ENCODE results near the gene GNAS-AS1.
"Not testable (repeated sequence)": the region's sequence is repeated elsewhere in the genome, so short reads cannot be mapped to it uniquely, and the experiment has no call there.

The GNAS-AS1 gene

DNA sequence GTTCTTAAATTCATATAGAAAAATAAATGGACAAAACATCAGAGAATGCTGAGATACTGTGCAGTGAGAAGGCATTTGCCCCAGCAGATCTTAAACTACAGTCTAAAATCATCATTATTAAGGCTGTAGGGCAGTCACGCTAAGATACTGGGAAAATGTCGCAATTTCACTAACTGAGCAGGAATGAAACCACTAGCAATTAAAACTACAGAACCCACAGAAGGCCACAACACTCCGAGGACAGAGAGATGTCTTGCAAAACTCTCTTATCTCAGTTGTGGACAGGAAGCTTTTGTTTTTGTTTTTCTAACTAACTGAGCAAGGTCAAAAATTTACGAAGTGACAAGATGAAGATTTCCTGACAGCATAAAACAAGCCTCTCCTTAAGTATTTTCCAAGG is 18.2 kb downstream of the GNAS-AS1 start:
- no peak overlapping the region for H3K27ac ChIP-seq
- TF ChIP-seq, protein P1, sequence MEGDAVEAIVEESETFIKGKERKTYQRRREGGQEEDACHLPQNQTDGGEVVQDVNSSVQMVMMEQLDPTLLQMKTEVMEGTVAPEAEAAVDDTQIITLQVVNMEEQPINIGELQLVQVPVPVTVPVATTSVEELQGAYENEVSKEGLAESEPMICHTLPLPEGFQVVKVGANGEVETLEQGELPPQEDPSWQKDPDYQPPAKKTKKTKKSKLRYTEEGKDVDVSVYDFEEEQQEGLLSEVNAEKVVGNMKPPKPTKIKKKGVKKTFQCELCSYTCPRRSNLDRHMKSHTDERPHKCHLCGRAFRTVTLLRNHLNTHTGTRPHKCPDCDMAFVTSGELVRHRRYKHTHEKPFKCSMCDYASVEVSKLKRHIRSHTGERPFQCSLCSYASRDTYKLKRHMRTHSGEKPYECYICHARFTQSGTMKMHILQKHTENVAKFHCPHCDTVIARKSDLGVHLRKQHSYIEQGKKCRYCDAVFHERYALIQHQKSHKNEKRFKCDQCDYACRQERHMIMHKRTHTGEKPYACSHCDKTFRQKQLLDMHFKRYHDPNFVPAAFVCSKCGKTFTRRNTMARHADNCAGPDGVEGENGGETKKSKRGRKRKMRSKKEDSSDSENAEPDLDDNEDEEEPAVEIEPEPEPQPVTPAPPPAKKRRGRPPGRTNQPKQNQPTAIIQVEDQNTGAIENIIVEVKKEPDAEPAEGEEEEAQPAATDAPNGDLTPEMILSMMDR (IDR thresholded peaks at IDR 0.05): no peak
- TF ChIP-seq ZFX (IDR thresholded peaks at IDR 0.05; ENCODE audit: borderline replicate concordance): no peak

- H3K27ac ChIP-seq: no peak overlapping the region
- TF ChIP-seq ZFX (IDR thresholded peaks at IDR 0.05; ENCODE audit: borderline replicate concordance): no peak
These were observed 21.2 kb downstream of the GNAS-AS1 start for GRCh38 chr20:58829531-58829941.

DNA sequence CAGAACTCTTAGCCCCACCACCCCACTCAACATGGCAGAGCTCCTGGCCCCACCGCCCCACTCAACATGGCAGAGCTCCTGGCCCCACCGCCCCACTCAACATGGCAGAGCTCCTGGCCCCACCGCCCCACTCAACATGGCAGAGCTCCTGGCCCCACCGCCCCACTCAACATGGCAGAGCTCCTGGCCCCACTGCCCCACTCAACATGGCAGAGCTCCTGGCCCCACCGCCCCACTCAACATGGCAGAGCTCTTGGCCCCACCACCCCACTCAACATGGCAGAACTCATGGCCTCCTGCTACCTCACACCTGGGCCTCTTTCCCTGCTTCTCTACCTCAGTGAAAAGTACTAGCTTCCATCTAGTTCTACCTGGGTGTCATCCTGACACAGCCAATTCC is 21.9 kb downstream of the GNAS-AS1 start:
- not testable (repeated sequence) for H3K27ac ChIP-seq

GRCh38 chr20:58828136-58828535 is 22.6 kb downstream of the GNAS-AS1 start:
- H3K27ac ChIP-seq: no peak overlapping the region
- no peak for TF ChIP-seq ZFX (IDR thresholded peaks at IDR 0.05; ENCODE audit: borderline replicate concordance)
- TF ChIP-seq, protein P1 (IDR thresholded peaks at IDR 0.05): no peak

DNA sequence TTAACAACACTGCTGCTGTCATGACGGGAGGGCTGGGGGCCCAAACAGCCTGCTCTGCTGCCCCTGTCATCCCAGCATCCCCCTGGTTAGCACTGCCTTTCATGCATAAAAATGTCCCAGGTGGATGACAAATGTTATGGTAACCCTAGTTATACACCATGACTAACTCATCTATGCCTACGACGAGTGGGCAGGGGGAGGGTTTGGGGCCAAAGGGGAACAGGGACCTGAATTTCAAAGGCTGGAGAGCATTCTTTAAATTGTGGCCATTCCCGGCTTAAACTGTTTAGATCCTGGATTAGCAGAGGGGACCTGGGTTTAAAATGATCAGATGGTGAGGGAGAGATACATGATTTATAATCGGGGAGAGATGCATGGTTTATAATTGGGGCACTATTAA is 24.4 kb downstream of the GNAS-AS1 start:
- H3K27ac ChIP-seq: no peak overlapping the region
- TF ChIP-seq, protein P1 (IDR thresholded peaks at IDR 0.05): no peak
- no peak for TF ChIP-seq ZFX (IDR thresholded peaks at IDR 0.05; ENCODE audit: borderline replicate concordance)

DNA sequence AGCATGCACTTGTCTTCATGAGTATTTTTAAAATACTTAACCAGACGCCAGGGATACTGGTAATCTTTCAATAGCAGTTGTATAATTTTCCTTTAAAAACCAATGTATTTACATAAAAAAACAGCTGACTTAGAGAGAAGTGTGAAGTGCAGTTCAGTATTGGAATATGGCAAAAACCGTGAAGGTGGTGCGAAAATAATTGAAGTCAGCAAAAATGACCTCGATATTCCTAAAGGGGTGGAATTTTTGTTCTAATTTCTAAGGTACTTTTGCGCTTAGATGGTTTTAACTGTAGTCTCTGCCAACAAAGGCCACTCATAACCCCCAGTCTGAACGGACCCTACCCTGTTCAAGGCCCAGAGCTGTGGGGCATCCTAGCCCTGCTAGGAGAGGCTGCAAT is 25.3 kb downstream of the GNAS-AS1 start:
- no peak overlapping the region for H3K27ac ChIP-seq
- TF ChIP-seq, protein P1 (IDR thresholded peaks at IDR 0.05): no peak
- TF ChIP-seq ZFX (IDR thresholded peaks at IDR 0.05; ENCODE audit: borderline replicate concordance): no peak

- no peak for TF ChIP-seq ZFX (IDR thresholded peaks at IDR 0.05; ENCODE audit: borderline replicate concordance)
- TF ChIP-seq, protein P1 (IDR thresholded peaks at IDR 0.05): no peak
- H3K27ac ChIP-seq: no peak overlapping the region
These were observed 25.9 kb downstream of the GNAS-AS1 start for GRCh38 chr20:58824843-58825242.

DNA sequence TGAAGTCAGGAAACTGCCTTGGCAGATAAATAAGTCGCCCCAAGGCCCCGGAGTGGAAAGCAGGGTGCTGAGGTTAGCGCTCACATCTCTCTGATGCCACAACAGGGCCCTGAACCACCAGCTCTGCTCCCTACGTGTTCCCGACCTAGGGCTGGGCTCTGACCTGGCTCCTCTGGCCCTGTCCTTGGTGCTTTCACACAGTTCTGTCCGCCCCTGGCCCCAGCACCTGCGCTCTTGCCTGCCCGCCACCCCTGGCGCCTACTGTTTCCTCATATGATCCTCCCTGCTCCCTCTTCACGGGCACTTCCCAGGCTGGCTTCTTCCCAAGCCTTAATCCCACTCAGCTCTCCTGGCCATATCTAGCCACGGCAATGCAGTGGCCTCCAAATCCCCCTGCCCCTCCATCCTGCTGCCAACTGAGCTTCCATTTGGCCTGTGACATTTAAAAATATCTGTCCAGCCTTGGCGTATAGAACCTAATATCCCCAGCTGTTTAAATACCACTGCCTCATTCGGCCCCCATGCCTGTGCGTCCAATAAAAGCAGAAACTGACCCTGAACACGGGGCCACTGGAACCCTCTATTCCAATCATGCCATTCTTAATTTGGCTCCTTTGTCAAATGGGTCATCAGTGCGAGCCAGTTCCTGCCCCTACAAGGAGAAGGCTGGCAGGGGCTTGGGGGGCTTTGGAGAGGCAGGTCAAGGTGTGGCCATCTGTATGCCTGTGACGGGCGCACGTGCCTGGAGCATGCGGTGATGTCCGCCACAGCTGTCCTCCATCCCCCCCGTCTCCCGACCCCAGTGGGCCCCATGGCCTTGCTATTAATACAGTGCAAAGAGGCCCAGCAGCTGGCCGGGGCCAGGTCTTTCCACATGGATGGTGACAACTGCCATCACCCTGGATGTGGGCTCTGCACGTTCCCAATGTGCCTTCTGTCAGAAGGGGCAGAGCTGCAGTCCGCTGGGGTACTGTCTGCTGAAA is 27.7 kb downstream of the GNAS-AS1 start:
- TF ChIP-seq ZFX (IDR thresholded peaks at IDR 0.05; ENCODE audit: borderline replicate concordance): no peak
- TF ChIP-seq, protein P1 (IDR thresholded peaks at IDR 0.05): no peak
- no peak overlapping the region for H3K27ac ChIP-seq
